Measurements from ENCODE around the gene SSR3. TPM values are rescaled to one million over a fixed set of nuclear protein-coding genes. Genes with fewer than 3 reads are reported as not detected.
A peak's percentile ranks its signal among the peaks of the same experiment; 100 is the strongest.

SSR3 gene
- total and polyA plus RNA-seq, 9 of the 15 experiments (the other 6 are each of a cell fraction or from before 2014, with no cell fraction given) = 104 to 464 (median 307) TPM

DNA sequence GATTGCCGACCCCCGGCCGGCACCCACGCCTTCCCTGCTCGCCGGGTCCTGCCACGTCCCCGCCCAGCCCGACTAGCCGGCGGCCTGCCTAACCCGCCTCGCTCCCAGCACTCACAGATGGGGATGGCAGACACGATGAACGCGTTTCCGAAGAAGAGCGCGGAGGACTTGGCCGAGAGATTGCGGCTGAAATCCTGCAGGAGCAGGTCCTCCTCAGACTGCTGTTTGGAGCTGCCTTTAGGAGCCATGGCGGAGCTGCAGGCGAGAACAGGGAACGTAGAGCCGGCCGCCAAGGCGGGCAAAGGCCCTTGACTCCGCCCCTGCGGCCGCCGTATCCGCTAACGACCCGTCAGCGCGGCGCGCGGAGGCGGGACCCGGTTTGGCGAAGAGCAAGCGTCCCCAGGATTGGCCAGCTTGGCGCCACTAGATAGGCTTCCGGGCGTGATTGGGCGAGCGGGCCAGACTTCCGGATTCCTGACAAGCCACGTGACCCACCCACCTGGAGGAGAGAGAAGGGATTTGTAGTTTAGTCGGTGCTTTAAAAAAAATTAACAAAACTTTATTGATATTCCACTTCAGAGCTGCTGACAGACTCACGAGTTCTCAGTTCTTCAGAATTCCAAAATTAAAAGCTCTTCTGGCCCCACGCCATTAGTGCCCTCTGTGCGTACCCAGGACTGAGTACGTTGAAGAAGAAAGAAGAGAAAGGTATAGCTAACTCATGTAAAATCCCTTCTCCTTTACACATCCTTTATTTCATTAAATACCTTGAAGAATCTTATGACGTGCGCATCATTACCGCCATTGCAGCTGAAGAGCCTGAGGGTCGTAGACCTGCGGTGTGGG, at the start of gene SSR3 (continued):
- peak; percentile 94 for TF ChIP-seq CREB3L1 (IDR thresholded peaks at IDR 0.05; ENCODE audit: borderline replicate concordance, low read depth)
- peak; percentile 52; the same call in 1 of the 2 replicates for TF ChIP-seq ESRRA (IDR thresholded peaks at IDR 0.05; ENCODE audit: borderline replicate concordance, low read depth)
- peak; percentile 82 for TF ChIP-seq CHD1 (IDR thresholded peaks at IDR 0.05; ENCODE audit: low read length)
- TF ChIP-seq HOMEZ (CRISPR knock-in tag; IDR thresholded peaks at IDR 0.05) = no peak
- 0 out of 2 replicates have a peak, but pooled peaks have one; percentile 28 for TF ChIP-seq ZNF644 (tag; IDR thresholded peaks at IDR 0.05; ENCODE audit: low read depth)
- peak; percentile 81 for TF ChIP-seq ATF7 (IDR thresholded peaks at IDR 0.05)
- no peak for TF ChIP-seq WHSC1 (IDR thresholded peaks at IDR 0.05; ENCODE audit: low read length)
- no peak for TF ChIP-seq XRCC4 (IDR thresholded peaks at IDR 0.05; ENCODE audit: extremely low read depth, insufficient read depth, insufficient read length)
- no peak for TF ChIP-seq DLX4 (CRISPR knock-in tag; IDR thresholded peaks at IDR 0.05)
- peak; percentile 87 for TF ChIP-seq CBFA2T2 (conservative IDR thresholded peaks at IDR 0.05)
- TF ChIP-seq CBX8 (IDR thresholded peaks at IDR 0.05; ENCODE audit: borderline replicate concordance, extremely low read depth, low read depth, low read length, poor library complexity, severe bottlenecking) = no peak
- peak; percentile 5; the same call in 1 of the 2 replicates for TF ChIP-seq RFX1 (IDR thresholded peaks at IDR 0.05)
- TF ChIP-seq ZNF511 (CRISPR knock-in tag; IDR thresholded peaks at IDR 0.05) = peak; percentile 69; the same call in 1 of the 2 replicates
- peak; percentile 89 for TF ChIP-seq HMGN3 (IDR thresholded peaks at IDR 0.05; ENCODE audit: borderline replicate concordance, extremely low read depth, insufficient read length, low read depth, low read length)
- TF ChIP-seq ZBTB17 (CRISPR knock-in tag; IDR thresholded peaks at IDR 0.05) = peak; percentile 28; the same call in 1 of the 2 replicates
- TF ChIP-seq ETV1 (tag; conservative IDR thresholded peaks at IDR 0.05; ENCODE audit: low read depth) = peak; percentile 45
- TF ChIP-seq, protein P1, sequence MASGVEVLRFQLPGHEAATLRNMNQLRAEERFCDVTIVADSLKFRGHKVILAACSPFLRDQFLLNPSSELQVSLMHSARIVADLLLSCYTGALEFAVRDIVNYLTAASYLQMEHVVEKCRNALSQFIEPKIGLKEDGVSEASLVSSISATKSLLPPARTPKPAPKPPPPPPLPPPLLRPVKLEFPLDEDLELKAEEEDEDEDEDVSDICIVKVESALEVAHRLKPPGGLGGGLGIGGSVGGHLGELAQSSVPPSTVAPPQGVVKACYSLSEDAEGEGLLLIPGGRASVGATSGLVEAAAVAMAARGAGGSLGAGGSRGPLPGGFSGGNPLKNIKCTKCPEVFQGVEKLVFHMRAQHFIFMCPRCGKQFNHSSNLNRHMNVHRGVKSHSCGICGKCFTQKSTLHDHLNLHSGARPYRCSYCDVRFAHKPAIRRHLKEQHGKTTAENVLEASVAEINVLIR (CRISPR knock-in tag; IDR thresholded peaks at IDR 0.05) = peak; percentile 65
- TF ChIP-seq NEUROD1 (IDR thresholded peaks at IDR 0.05; ENCODE audit: borderline replicate concordance, low read depth, low read length, partially characterized antibody) = peak; percentile 83
- peak; percentile 30; the same call in 1 of the 2 replicates for TF ChIP-seq RNF2 (IDR thresholded peaks at IDR 0.05)
- TF ChIP-seq, protein P2, sequence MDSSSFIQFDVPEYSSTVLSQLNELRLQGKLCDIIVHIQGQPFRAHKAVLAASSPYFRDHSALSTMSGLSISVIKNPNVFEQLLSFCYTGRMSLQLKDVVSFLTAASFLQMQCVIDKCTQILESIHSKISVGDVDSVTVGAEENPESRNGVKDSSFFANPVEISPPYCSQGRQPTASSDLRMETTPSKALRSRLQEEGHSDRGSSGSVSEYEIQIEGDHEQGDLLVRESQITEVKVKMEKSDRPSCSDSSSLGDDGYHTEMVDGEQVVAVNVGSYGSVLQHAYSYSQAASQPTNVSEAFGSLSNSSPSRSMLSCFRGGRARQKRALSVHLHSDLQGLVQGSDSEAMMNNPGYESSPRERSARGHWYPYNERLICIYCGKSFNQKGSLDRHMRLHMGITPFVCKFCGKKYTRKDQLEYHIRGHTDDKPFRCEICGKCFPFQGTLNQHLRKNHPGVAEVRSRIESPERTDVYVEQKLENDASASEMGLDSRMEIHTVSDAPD (CRISPR knock-in tag; IDR thresholded peaks at IDR 0.05) = no peak
